Endothelial cell of hepatic sinusoid (primary cell): ENCODE data around the gene OR11H12.
"Not testable (repeated sequence)": the region's sequence is repeated elsewhere in the genome, so short reads cannot be mapped to it uniquely, and the experiment has no call there.

Source experiments
- in situ Hi-C: cut with HindIII; loops from 2 replicates; pipeline ENCODE4 v1.10.0; 2017; ENCODE audit warnings: low sequenced_read_pairs

Gene OR11H12, protein sequence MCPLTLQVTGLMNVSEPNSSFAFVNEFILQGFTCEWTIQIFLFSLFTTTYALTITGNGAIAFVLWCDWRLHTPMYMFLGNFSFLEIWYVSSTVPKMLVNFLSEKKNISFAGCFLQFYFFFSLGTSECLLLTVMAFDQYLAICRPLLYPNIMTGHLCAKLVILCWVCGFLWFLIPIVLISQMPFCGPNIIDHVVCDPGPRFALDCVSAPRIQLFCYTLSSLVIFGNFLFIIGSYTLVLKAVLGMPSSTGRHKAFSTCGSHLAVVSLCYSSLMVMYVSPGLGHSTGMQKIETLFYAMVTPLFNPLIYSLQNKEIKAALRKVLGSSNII

DNA sequence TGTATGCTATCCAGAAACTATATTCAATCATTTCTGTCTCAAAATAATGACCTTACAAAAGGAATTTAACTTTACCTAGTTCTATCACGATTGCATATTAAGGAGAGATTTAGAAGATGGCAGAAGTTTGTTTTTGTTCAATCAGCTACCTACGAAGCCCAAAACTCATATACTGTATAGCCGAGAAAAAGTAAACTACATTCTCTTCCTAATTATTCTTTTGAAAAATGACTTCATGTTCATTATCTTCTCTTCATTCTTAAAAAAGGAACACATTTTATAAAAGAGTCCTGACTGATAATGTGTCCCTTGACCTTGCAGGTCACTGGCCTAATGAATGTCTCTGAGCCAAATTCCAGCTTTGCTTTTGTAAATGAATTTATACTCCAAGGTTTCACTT is at the start of gene OR11H12:
TSS of gene OR11H12 (plus strand) at position 301 of the 400 bp plus-strand sequence. CDS start at position 301, 0 bp downstream.
- in situ Hi-C loops = not testable (repeated sequence)

DNA sequence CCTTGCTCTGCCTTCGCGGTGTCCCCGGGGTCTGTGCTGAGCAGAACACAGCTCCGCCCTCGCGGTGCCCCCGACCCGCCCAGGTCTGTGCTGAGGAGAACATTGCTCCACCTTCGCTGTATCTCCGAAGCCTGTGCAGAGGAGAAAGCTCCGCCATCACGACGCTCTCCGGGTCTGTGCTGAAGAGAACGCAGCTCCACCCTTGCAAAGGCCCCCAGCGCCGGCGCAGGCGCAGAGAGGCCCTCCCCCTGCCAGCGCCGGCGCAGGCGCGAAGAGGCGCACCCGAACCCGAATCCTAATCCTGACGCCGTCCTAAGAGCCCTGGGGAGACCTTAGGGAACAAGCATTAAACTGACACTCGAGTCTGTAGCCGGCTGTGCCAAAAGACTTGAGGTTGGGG is 18.0 kb upstream of the OR11H12 start:
- in situ Hi-C loops = not testable (repeated sequence)

DNA sequence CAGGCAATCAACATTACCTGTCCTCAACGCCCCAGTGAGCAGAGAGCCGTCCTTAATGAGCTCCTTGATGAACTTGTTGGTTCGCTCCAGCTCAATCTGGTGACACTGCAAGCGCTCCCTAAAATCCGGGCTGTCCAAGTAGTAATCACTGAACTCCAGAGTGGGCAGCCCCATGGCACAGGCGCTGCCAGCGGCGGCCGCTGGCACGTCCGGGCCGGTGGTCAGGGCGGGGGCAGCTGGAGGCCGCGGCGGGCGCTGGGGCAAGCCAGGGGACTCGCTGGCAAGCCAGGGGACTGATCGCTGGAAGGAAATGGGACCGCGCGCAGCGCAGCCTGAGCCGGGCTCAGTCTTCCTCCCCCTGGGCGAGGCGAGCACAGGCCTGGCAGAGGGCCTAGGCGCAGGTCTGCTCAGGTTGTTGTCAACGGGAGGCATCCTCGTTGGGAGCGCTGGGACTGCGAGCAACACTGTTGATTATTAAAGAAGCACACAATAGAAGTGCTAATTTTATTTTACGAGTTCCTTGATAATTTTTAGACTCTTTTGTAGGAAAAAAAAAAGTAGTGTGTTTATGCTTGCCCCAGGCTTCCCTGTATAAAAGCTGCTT is 25.8 kb downstream of the OR11H12 start:
- in situ Hi-C loops = not testable (repeated sequence)

DNA sequence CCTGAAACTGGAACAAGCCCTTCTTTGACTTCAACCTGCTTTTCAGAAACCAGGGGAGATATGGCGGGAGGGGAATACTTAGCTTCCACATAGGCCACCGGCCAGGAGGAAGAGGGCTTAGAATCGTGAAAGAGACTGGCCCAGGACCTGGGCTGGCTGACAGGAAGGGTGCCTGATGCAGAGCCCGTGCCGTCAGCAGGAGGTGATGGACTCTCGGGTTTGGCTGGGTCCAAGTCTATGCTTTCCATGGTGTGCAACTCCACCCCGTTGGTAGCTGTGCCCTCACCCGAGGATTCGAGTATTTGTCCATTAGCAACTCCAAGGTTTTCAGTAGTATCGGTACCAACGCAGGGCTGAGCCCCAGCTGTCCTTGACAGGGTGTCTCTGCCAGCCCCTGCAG is 35.1 kb downstream of the OR11H12 start:
- in situ Hi-C loops = not testable (repeated sequence)

DNA sequence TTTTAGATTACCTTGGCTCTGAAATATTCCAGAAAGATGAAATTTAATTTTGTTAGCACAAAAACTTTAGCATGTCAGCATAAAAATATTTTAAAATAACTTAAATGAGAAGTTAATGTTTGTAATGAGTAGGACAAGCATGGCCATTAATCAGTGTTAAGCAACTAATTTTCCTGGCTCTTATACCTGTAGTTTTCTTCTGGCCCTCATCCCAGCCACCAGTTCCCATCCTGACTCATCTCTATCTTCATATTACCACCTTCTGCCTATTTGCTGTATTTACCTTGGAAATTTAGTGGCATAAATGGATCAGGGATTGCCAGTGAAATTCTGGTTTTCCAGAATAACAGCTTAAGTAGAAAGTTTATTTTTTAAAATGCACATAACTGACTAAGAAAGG is 37.1 kb downstream of the OR11H12 start:
- in situ Hi-C loops = not testable (repeated sequence)

DNA sequence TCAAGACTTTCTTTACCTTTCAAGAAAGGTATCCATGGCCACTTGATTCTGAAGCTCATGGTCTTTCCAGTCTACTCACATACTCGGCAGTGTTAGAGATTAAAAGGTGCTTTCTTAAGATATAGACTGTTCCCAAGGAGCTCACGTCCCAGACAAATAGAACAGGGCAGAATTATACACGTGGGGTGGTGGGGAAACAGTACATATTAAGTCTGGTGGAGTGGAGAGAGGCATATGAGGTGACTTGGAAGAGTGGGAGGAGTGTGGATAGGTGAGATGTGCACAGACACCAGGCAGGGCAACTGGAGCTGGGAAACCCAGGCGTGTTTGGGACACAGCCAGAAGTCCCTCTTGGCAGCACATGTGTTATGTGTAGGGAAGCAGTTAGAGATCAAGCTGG is 37.9 kb downstream of the OR11H12 start:
- in situ Hi-C loops = not testable (repeated sequence)

DNA sequence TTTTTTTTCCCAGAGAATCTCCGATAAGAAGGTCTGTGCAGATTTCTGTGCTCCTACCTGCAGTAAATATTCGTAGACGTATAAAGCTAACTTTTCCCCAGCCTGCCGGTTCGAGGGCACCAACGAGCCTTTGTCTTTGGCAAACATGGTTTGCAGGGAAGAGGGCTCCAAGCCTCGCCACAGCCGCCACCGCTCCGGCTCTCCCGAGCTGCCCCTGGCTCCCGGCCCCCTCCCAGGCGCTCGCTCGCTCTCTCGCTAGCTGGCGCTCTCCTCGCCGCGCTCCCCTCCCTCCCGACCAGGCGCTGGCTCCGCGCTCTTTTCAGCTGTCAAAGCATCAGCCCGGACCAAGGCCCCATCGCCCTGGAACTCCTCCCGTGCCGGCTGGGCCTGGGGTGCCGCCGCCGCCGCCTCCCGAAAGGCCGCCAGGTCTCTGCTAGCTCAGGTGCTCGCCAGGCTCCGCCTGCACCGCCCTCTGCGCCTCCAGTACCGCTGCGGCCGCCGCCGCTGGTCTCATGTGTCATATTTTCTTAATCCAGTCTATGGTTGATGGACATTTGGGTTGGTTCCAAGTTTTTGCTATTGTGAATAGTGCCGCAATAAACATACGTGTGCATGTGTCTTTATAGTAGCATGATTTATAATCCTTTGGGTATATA is 45.3 kb downstream of the OR11H12 start:
- in situ Hi-C loops = not testable (repeated sequence)
